NCI-H1105 treated with DMSO at 0.1 percent for 48 hours (cell line): ENCODE results near the gene TMEM42.

Source experiments
- DNase-seq: peaks from one replicate; lab custom pipeline; 2025; lab: John Stamatoyannopoulos, UW

The TMEM42 gene

GRCh38 chr3:44874308-44874707, 12.6 kb downstream of the TMEM42 start, which contains the start of gene TGM4:
TGM4 (plus strand) TSS chr3:44874608; CDS start chr3:44874679, 71 bp downstream.
- DNase-seq, result no peak

DNA sequence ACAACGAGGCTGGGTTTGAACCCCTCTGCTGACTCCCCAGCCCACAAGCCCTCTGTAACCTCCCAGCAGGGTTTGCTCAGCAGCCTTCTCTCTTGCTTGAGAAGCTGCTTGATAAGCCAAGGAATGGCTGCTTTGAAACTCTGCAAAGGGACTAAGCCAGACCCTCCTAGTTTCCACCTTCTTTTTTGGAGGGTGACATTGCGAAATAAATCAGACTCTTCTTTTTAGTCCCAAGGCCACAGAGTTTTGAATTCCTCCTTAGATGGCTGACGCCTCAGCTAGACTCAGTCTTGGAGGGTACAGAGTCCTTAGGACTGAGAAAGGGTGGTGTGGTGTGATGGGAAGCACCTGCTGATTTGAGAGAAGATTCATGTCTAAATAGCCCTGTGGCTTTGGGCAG, 13.9 kb downstream of the TMEM42 start:
- no peak for DNase-seq

- no peak for DNase-seq
Measured at GRCh38 chr3:44877333-44877732, 15.6 kb downstream of the TMEM42 start.

GRCh38 chr3:44880284-44880683, 18.6 kb downstream of the TMEM42 start:
- no peak for DNase-seq

DNA sequence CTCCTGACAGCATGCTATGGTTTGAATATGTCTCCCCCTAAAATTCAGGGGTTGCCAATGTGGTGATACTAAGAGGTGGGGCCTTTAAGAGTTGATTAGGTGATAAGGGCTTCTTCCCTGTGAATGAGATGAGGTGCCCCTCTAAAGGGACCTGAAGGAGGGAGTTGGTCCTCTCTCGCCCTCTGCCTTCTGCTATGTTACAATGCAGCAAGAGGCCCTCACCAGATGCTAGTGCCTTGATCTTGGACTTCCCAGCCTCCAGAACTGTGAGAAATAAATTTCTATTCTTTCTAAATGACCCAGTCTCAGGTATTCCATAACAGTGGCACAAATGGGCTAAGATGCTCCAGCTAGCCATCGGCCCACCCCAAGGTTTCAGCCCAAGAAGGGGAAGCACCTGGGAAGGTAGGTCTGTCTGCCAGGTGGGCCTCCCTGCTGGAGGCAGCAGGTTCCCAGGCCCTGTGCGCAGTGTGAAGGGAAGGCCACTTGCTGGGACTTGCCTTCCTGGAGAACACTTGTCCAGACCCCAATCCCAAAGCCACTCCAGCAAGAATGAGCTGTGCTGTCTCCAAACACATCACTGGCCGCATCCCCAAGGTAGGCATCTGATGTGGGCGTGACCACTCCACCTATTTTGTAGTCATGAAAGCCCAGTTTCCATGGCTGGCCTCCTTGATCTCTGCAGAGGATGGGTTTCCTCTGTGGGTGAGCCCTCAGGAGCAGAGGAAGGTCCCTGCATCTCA, 21.7 kb downstream of the TMEM42 start:
- no peak for DNase-seq

DNA sequence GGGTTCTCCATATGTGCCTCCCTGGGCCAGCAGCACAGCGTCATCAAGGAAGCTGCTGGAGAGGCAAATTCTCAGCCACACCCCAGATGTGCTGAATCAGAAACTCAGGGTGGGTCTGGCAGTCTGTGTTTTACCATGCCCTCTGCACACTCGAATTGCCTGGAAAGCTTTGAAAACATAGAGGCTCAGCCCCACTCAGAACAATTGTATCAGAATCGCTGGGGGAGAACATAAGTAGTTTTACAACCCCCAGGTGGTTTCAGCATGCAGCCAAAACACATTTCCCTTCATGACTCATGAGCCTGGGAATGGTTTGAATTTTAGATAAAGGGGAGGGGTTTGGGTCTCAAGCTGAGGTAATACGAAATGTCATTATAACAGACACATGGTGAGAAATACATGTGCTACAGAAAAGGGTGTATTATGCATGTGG, 22.3 kb downstream of the TMEM42 start:
- DNase-seq, result no peak

DNA sequence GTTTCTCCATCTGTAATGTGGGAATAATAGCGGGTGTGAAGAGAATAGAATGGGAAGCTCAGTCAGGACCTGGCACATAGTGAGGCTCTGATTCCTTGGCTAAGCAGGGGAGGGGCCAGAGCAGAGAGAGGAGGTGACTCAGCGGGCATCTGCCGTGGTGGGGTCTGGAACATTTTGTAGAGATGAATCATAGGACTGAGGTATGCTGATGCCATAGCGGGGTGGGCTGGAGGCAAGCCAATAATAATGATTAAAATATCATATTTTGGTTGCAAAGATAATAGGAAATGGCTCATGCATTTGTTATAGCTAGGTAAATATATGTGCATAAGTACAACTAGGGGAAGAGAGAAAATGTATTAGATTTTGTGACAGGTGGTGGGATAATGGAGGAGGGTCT, 23.9 kb downstream of the TMEM42 start:
- no peak for DNase-seq

- no peak for DNase-seq
Measured at GRCh38 chr3:44886561-44886960, 24.8 kb downstream of the TMEM42 start.

GRCh38 chr3:44887101-44887500, 25.4 kb downstream of the TMEM42 start:
- DNase-seq, result no peak

- DNase-seq, result no peak
Measured at GRCh38 chr3:44890258-44890657, 28.5 kb downstream of the TMEM42 start.

DNA sequence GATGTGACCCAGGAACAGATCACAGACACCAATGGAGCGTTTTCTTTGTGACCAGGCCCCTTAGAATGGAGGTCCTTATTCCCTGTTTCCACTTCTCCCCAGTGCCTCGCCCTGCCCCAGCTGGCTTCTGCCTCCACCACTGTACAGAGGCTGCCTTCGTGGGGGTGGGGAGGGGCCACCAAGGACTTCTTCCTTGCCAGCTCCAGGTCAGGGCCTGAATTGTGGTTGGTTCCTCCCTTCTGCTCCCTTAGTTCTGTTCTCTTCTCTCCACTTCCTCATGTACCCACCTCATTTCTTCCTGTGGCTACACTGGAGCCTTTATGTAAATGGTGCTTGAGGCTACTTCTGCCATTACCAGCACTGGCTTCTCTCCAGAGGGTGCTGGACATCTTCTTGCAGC, 29.1 kb downstream of the TMEM42 start:
- DNase-seq, result no peak

DNA sequence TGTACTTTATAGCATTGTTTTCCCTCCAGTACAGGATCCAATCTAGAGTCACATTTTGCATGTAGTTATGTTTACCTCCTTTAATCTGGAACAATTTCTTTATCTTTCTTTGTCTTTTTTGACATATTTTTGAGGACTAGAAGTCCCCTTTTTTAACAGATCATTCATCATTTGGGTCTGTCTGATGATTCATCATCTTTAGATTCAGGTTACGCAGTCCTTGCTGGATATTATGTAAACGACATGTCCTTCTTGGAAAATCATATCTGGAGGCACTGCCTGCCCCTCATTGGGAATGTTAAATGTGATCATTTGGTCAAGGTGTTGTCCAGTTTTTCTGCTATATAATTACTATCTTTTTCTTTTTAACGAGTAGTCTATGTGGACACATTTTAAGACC, 31.0 kb downstream of the TMEM42 start:
- no peak for DNase-seq

DNA sequence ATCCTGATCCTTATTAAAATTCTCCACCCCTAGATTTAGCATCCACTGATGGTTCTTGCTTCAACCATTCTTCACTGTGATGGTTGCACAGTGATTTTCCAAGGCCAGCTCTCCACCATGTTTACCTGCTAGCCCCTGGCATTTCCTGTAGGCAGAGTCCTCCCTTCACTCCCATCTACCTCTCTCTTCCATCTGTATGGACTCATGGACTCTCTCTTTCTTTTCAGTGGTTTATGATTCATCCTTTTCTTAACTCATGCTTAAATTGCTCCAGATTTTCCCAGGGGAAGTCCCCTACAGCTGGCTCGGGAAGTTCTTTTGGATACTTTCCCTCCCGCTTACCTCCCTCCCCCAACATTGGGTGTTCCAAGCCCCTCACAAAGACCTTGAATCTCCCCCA, 31.4 kb downstream of the TMEM42 start:
- DNase-seq, result no peak

DNA sequence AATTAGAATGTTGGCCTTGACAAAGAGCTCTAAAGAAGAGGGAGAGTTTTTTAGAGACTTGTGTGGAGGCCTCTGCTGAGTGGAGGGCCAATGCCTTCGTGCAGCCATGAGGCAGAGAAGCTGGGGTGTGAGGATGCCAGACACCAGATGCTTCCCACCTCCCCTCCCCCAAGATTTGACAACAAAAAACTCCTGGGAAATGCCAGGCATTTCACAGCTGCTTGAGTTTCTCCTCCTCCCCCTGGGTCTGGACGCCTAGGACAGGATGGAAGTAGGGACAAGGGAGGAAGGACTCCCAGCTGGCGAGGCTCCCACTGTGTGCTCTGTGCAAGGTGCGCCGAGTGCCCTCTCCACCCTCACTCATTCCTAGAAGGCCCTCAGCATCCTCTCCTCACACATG, 32.8 kb downstream of the TMEM42 start:
- no peak for DNase-seq

- no peak for DNase-seq
Measured at GRCh38 chr3:44896440-44896839, 34.7 kb downstream of the TMEM42 start.

GRCh38 chr3:44899683-44900367, 38.1 kb downstream of the TMEM42 start:
- no peak for DNase-seq

DNA sequence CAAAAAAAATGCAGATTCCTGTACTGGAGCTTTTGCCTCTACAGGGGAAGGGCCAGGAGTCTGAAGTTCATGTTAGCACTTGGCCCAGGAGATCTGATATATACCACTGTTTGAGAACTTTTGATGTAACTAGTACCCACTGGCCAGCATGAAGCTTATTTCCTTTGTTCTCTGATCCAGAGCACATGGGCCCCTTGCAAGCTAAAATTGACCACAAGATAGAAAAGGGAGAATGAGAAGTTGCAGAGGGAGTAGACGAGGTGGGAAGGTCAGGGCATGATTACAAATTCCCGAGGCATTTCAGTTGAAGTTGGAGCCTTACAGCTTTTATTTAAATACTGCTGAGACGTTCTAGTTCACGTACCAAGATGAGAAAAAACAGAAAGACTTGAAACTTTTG, 40.9 kb downstream of the TMEM42 start:
- DNase-seq, result no peak

DNA sequence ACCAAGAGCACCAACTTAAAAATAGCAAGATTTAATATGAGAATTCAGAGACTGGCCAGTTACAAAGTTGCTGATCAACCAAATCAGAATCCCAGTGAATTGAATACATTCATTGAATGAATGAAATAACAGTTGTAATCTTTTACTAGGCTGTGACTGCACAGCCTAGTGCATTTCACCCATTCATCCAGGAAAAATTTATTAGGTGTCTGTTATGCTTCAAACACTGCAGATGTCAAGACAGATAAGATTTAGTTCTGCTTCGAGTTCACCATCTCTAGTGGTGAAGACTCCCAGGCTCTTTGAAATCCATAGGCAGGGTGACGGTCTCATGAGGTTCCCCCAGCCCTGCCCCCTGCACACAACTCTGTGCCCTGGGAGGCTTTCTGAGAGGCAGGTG, 41.6 kb downstream of the TMEM42 start:
- DNase-seq, result no peak

DNA sequence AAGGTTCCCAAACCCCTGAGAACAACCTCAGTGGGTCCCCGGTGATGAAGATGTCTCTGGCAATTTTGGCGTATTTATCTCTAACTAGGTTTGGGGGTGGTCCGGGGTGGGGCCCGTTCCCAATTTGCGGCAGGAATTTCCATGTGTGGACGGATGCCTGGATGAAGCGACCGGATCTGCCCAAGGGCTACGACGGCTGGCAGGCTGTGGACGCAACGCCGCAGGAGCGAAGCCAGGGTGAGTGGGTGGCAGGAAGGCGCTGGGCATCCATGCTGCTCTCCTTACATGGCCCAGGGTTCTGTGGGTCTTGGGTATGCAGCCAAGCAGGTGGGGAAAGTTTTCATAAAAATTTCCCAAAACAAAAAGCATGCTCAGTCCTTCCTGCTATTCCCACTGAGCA, 42.0 kb downstream of the TMEM42 start:
- no peak for DNase-seq

GRCh38 chr3:44905446-44906157, 43.9 kb downstream of the TMEM42 start:
- no peak for DNase-seq

DNA sequence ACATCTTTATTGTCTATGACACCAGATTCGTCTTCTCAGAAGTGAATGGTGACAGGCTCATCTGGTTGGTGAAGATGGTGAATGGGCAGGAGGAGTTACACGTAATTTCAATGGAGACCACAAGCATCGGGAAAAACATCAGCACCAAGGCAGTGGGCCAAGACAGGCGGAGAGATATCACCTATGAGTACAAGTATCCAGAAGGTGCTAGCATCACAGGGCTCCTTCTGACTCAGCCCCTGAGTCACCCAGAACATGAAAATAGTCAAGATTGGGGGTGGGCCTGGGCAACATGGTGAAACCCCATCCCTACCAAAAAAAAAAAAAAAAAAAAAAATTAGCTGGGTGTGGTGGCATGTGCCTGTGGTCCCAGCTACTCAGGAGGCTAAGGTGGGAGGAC, 45.3 kb downstream of the TMEM42 start:
- DNase-seq, result no peak

GRCh38 chr3:44907612-44908011, 45.9 kb downstream of the TMEM42 start:
- no peak for DNase-seq

GRCh38 chr3:44909063-44909462, 47.4 kb downstream of the TMEM42 start:
- DNase-seq, result no peak
